Measurements from ENCODE around the gene REL. TPM values are rescaled to one million over a fixed set of nuclear protein-coding genes. Genes with fewer than 3 reads are reported as not detected.

Gene REL
- total RNA-seq, 1 experiment from 2014 or later: 7.3 TPM

GRCh38 chr2:60840880-60841279 lies 40.5 kb upstream of the REL start:
- DNase-seq (no peak), ATAC-seq (no peak)
- Histone ChIP-seq H3K4me1 (ENCODE audit: insufficient read depth, low read length) (no peaks in the 10 kb centered on the region), H3K36me3 (ENCODE audit: low read depth, low read length) (no peaks in the 10 kb centered on the region), H3K4me3 (ENCODE audit: low read length) (no peak overlapping the region), H3F3A (ENCODE audit: low read length, unreplicated experiment) (no peaks in the 10 kb centered on the region), H3K27me3 (ENCODE audit: low read length) (peaks cover 10% of the 10 kb centered on the region), H3K4me2 (ENCODE audit: low read length) (no peak overlapping the region), H3K9me3 (ENCODE audit: low read length) (no peaks in the 10 kb centered on the region), H3K9me2 (replicated peaks; ENCODE audit: low read length) (no peaks in the 10 kb centered on the region), H4K20me1 (ENCODE audit: low read length) (no peaks in the 10 kb centered on the region), H3K79me2 (ENCODE audit: low read length) (no peaks in the 10 kb centered on the region), H3K27ac (ENCODE audit: low read length) (no peak overlapping the region), H2AFZ (ENCODE audit: low read length) (no peak overlapping the region), H3K9ac (ENCODE audit: low read length) (no peak overlapping the region)
- BruUV-seq (replicated peaks): no TSS peak
- POLR2A ChIA-PET (ENCODE audit: unreplicated experiment): no interaction called here
- intact Hi-C loops (cut with micrococcal nuclease): no loop called here
- no peak for TF ChIP-seq CTCF (conservative IDR thresholded peaks at IDR 0.05; ENCODE audit: low read depth, low read length)
- TF ChIP-seq EZH2 (IDR thresholded peaks at IDR 0.05; ENCODE audit: low read length, unreplicated experiment): no peak
- TF ChIP-seq EZH2phosphoT487 (IDR thresholded peaks at IDR 0.05; ENCODE audit: borderline replicate concordance, low read length): no peak
- CTCF ChIA-PET: no interaction called here

GRCh38 chr2:60843006-60843405 lies 38.4 kb upstream of the REL start:
- Histone ChIP-seq H3K79me2 (ENCODE audit: low read length) (no peaks in the 10 kb centered on the region), H3K9me2 (replicated peaks; ENCODE audit: low read length) (no peaks in the 10 kb centered on the region), H3K4me1 (ENCODE audit: insufficient read depth, low read length) (no peaks in the 10 kb centered on the region), H3K9me3 (ENCODE audit: low read length) (no peaks in the 10 kb centered on the region), H3K27me3 (ENCODE audit: low read length) (no peaks in the 10 kb centered on the region), H3K4me3 (ENCODE audit: low read length) (no peak overlapping the region), H3K27ac (ENCODE audit: low read length) (no peak overlapping the region), H3K4me2 (ENCODE audit: low read length) (no peak overlapping the region), H3F3A (ENCODE audit: low read length, unreplicated experiment) (no peaks in the 10 kb centered on the region), H4K20me1 (ENCODE audit: low read length) (no peaks in the 10 kb centered on the region), H3K9ac (ENCODE audit: low read length) (no peak overlapping the region), H3K36me3 (ENCODE audit: low read depth, low read length) (no peaks in the 10 kb centered on the region), H2AFZ (ENCODE audit: low read length) (no peak overlapping the region)
- no TSS peak for BruUV-seq (replicated peaks)
- ChIA-PET POLR2A (ENCODE audit: unreplicated experiment) (no interaction called here), CTCF (no interaction called here)
- intact Hi-C loops (cut with micrococcal nuclease): no loop called here
- ATAC-seq (no peak), DNase-seq (no peak)
- TF ChIP-seq EZH2 (IDR thresholded peaks at IDR 0.05; ENCODE audit: low read length, unreplicated experiment) (no peak), EZH2phosphoT487 (IDR thresholded peaks at IDR 0.05; ENCODE audit: borderline replicate concordance, low read length) (no peak), CTCF (conservative IDR thresholded peaks at IDR 0.05; ENCODE audit: low read depth, low read length) (no peak)

- DNase-seq: no peak
- intact Hi-C loops (cut with micrococcal nuclease): no loop called here
- BruUV-seq (replicated peaks): no TSS peak
- H3K9me3 ChIP-seq (ENCODE audit: low read length): no peaks in the 10 kb centered on the region
- H3K4me2 ChIP-seq (ENCODE audit: low read length): no peak overlapping the region
- ATAC-seq: no peak
- no peaks in the 10 kb centered on the region for H3F3A ChIP-seq (ENCODE audit: low read length, unreplicated experiment)
- TF ChIP-seq EZH2 (IDR thresholded peaks at IDR 0.05; ENCODE audit: low read length, unreplicated experiment) (no peak), CTCF (conservative IDR thresholded peaks at IDR 0.05; ENCODE audit: low read depth, low read length) (no peak), EZH2phosphoT487 (IDR thresholded peaks at IDR 0.05; ENCODE audit: borderline replicate concordance, low read length) (no peak)
- H3K27ac ChIP-seq (ENCODE audit: low read length): no peak overlapping the region
- H3K4me3 ChIP-seq (ENCODE audit: low read length): no peak overlapping the region
- no peaks in the 10 kb centered on the region for H4K20me1 ChIP-seq (ENCODE audit: low read length)
- no peak overlapping the region for H3K9ac ChIP-seq (ENCODE audit: low read length)
- no peaks in the 10 kb centered on the region for H3K79me2 ChIP-seq (ENCODE audit: low read length)
- H2AFZ ChIP-seq (ENCODE audit: low read length): no peak overlapping the region
- ChIA-PET POLR2A (ENCODE audit: unreplicated experiment) (no interaction called here), CTCF (no interaction called here)
- H3K4me1 ChIP-seq (ENCODE audit: insufficient read depth, low read length): no peaks in the 10 kb centered on the region
- no peaks in the 10 kb centered on the region for H3K27me3 ChIP-seq (ENCODE audit: low read length)
- no peaks in the 10 kb centered on the region for H3K36me3 ChIP-seq (ENCODE audit: low read depth, low read length)
- H3K9me2 ChIP-seq (replicated peaks; ENCODE audit: low read length): no peaks in the 10 kb centered on the region
Measured at GRCh38 chr2:60844105-60844504, 37.3 kb upstream of the REL start.

Measured in PC-3 (cell line).